ENCODE measurements around the gene CLCN3. TPM values are rescaled to one million over a fixed set of nuclear protein-coding genes. Genes with fewer than 3 reads are reported as not detected.
"Not testable (repeated sequence)": the region's sequence is repeated elsewhere in the genome, so short reads cannot be mapped to it uniquely, and the experiment has no call there.

CLCN3 gene
- total RNA-seq, 1 donor from 2014 or later: 95.8 TPM

DNA sequence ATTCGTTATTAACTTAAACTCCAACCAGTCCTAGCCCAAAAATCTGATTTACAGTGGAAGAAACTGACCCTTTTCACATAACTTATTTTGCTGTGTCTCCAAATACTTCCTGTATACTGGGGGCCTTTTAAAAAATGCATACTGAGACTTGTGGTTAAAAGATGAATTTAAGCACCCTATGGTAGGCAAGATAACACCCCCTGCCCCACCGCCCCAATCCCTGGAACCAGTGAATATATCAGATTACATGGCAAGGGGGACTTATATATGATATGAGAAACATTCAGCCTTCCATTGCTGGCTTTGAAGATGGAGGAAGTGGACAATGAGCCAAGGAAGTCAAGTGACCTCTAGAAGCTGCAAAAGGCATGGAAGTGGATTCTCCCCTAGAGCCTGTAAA lies 3.1 kb upstream of the CLCN3 start:
- DNase-seq (ENCODE audit: low spot score): no peak

DNA sequence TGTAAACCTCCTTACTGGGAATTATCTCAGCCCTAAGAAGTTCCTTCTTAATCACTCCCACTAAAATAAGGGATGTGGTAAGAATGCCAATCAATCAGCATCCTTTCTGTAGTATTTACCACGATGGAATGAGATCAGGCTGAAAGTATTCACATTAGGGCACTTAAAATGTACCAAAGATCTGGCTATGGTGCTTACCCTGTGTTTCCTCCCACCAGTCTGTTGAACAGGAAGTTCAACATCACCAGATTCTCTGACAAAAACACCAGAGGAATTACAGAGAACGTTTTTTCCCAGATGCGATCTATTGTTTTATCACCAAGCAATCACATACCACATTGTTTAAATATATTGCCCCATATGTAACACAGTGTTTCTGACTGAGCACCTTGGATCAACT lies 2.1 kb upstream of the CLCN3 start:
- no peak for DNase-seq (ENCODE audit: low spot score)

DNA sequence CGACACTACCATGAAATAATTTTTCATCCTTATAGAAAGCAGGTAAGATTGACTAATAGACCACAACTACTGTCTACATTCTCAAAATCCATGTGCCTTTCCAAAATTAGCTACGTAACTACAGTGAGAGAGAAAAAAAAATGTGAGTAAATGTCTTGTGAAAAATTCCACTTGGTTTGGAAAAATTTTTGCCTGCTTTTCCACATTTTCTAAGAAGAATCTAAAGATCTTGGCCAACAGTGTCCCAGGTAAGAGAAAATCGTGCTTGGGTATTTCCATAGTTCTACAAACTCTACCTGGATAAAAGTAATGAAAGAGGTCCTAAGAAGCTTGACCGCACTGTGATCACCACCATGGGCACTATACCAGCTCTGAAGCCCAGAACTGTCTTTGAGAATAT lies 1.4 kb upstream of the CLCN3 start:
- DNase-seq (ENCODE audit: low spot score): no peak

DNA sequence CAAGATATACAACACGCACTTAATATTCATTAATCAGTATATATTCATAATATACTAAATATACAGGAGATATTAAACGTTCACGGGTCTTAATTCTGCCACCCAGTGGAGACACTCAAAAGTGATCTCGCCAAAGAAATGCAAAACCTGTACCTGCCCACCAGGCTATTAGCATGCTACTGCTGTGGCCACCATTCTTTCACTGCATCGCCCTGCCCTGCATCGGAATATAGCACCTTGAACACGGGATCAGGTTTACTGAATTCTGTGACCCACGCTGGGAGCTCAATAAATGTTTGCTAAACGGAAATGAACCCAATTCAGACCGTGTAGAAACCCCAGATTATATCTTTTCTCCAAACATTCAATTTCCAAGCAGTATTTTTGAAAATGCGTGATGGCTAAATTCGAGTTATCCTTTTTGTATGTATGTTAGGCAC lies 840 bp upstream of the CLCN3 start:
- DNase-seq (ENCODE audit: low spot score): peak; percentile 63

GRCh38 chr4:169620880-169621248 lies 486 bp downstream of the CLCN3 start:
- DNase-seq (ENCODE audit: low spot score): no peak

DNA sequence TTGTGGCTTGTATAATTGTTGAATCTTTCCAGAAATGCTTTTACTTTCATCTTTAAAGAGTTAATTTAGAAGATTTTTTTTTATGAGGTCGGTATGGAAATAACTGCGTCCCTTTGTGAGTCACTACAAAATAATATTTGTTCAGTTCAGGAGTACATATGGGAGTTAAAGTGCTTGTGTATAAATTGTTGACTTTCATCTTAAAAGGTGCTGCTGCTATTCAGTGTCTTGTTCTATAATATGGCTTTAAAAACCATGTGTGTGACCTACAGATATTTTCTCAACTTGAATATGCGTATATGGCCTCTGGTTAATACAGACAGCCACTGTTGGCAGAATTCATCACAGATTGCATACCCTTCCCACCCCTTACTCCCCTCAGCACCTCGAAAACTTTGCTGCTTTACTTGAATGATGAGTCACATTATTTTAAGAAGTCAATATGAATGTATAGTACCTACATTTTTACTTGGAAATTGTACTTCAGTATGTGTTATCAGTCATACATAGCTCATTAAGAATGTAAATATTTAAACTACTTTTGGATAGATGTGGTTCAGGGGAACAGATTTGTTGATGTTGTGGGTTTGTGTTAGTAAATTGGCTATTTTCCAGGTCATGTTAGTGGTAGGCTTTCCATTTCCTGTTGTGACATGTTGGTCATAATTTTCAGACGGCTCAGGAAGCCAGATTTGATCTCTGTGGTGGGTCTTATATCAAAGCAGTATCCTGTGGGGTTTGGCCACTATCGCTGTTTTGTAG lies 1.5 kb downstream of the CLCN3 start:
- no peak for DNase-seq (ENCODE audit: low spot score)

- DNase-seq (ENCODE audit: low spot score): no peak
Observed at GRCh38 chr4:169622566-169622965, 2.2 kb downstream of the CLCN3 start.

GRCh38 chr4:169624012-169624411 lies 3.6 kb downstream of the CLCN3 start:
- not testable (repeated sequence) for DNase-seq (ENCODE audit: low spot score)

- DNase-seq (ENCODE audit: low spot score): no peak
Observed at GRCh38 chr4:169625886-169626285, 5.5 kb downstream of the CLCN3 start.

DNA sequence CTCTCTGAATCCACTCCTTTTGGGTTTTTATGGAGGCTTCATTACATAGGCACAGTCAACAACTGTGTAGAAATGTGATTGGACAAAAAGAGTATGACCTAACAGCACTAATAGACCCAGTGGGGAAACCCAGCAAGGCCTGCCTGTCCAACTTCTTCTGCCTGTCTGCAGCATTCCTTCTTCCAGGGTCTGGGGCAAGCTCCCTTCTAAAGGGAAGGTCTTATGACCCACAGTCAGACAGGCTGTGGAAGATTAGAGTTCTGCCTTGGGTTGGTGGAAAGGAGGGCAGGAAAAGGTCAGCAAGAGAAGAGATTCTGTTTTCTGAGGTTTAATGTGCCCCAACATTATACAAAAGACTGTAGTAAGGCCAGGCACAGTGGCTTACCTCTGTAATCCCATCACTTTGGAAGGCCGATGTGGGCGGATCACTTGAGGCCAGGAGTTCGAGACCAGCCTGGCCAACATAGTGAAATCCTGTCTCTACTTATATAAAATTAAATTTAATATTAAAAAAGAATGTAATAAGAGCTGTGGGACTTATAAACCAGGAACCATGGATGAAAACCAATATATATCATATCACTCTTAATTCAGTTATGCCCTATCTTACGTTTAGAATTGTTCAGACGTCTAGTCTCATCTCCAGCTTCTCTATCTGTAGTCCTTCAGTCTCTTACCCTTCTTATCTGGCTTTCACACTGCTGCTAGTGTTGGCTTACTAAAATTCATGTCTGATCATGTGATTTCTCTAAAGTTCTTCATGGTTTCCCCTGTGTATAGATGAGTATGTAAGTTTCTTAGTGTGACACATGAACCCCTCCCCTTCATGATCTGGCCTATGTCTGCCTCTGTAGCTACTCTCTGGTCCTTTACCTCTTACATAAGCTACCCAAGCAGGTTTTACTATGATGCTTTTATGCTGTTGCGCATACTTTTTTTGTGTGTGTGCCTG lies 6.2 kb downstream of the CLCN3 start:
- no peak for DNase-seq (ENCODE audit: low spot score)

DNA sequence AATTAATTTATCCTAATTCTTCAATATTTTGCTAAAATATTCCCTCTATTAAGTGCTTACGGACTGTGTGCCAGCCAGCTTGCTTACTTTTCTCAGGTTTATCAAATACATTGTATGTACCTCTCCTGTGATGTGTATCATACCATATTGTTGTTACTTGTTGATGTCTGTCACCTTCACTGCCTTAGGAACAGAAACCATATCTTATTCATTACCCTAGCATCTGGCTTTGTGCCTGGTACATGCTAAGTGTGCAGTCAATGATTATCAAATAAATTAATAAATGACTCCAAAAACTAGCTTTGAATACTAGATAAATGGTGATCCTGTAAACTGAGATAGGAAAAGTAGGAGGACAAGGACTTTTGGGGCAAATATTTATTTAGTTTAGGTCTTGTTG lies 6.9 kb downstream of the CLCN3 start:
- DNase-seq (ENCODE audit: low spot score): peak; percentile 35

DNA sequence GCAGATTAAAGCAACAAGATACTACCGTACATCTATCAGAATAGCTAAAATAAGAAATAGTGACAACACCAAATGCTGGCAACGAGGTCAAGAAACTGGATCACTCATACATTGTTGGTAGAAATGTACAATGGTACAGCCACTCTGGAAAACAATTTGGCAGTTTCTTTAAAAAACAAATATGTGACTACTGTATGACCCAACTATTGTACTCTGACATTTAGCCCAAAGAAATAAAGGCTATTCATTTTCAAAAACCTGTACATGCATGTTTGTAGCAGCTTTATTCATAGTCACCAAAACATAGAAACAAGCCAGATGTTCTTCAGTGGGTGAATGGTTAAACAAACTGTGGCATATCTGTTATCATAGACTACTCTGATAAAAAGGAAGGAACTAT lies 8.2 kb downstream of the CLCN3 start:
- no peak for DNase-seq (ENCODE audit: low spot score)

DNA sequence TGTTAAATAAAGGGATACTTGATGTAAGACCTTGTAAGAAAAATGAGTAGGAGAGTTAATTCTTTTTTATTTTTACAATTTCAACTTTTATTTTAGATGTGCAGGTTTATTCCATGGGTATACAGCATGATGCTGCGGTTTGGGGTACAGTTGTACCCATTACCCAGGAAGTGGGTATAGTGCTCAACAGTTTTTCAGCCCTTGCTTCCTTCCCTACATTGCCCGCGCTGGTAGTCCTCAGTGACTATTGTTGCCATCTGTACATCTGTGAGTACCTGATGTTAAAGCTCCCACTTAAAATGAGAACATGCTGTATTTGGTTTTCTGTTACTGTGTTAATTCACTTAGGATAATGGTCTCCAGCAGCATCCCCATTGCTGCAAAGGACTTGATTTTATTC lies 9.7 kb downstream of the CLCN3 start:
- DNase-seq (ENCODE audit: low spot score): no peak

- no peak for DNase-seq (ENCODE audit: low spot score)
Observed at GRCh38 chr4:169632896-169633295, 12.5 kb downstream of the CLCN3 start.

DNA sequence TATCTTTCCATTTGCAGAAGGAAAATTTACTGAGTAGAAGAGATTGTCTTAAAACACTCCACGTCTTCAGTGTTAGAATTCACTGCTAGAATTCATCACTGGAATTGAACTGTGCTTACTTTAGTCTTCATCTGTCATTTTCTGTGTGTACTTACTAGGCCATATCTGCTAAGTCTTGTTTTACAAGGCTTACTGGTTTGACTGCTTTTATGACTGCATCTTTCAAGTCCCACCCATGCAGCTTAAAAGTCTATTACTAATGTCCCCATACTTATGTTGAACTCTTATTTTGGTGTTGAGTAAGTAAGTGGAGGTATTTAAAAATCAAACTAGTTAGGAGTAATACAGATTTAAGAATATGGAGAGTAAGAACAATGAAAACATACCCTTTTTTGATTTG lies 14.6 kb downstream of the CLCN3 start:
- no peak for DNase-seq (ENCODE audit: low spot score)

DNA sequence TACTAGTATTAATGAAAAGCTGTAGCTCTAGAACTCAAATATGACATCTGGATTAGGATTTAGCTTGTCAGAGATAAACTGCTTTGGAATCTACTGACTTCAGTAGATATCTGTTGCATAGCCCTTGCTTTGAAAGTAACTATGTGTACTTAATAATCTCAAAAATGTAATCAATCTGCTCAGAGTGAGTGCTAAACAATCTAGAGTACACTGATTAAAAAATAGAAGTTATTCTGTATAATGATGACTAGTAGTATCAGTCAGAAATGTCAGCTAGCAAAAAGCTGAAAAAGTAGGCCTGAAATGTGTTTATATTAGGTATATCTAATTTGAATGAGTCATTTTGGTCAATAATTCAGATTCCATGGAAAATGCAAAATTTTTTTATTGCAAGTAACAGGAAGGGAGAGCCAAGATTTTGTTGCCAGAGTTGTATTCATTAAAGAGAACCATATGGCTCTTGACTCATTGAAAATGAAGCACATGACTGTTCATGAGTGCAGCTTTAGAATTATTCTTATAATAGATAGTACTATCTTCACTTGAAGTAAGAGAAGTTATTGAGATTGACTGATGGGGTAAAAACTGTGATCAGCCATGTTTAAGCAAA lies 20.0 kb downstream of the CLCN3 start:
- DNase-seq (ENCODE audit: low spot score): no peak

GRCh38 chr4:169644802-169645201 lies 24.4 kb downstream of the CLCN3 start:
- no peak for DNase-seq (ENCODE audit: low spot score)

- DNase-seq (ENCODE audit: low spot score): no peak
Observed at GRCh38 chr4:169645627-169646026, 25.2 kb downstream of the CLCN3 start.

- no peak for DNase-seq (ENCODE audit: low spot score)
Observed at GRCh38 chr4:169649545-169650226, 29.3 kb downstream of the CLCN3 start.

- DNase-seq (ENCODE audit: low spot score): no peak
Observed at GRCh38 chr4:169650227-169650936, 30.0 kb downstream of the CLCN3 start.

DNA sequence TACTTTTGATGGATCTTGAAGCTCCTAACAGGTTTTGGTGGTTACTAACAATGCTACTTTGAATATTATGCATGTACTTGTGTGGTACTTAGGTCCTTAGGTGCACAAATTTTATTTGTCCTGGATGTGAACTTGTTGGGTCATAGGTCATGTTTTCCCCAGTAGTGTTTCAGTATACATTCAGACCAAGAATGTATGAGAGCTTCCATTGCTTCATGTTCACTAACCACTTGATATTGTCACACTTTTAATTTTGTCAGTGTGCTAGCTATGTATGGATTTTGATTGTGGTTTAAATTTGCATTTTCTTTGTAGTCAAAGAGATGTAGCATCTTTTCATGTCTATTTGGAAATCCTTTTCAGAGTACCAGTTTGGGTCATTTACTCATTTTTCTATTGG lies 32.2 kb downstream of the CLCN3 start:
- DNase-seq (ENCODE audit: low spot score): no peak
